ENCODE results near the gene UMAD1.

- TF ChIP-seq CTCF (conservative IDR thresholded peaks at IDR 0.05; ENCODE audit: low read length), result no peak
- TF ChIP-seq EZH2phosphoT487 (IDR thresholded peaks at IDR 0.05; ENCODE audit: borderline replicate concordance), result no peak
These were observed 279.5 kb downstream of the UMAD1 start for GRCh38 chr7:7920056-7920455.
